Measurements from ENCODE around the gene OGT. TPM values are rescaled to one million over a fixed set of nuclear protein-coding genes. Genes with fewer than 3 reads are reported as not detected.
"Not testable (repeated sequence)": the region's sequence is repeated elsewhere in the genome, so short reads cannot be mapped to it uniquely, and the experiment has no call there.

Gene OGT
- total and polyA plus RNA-seq, 3 donors from 2014 or later: 48.0 to 154 (median 113) TPM

DNA sequence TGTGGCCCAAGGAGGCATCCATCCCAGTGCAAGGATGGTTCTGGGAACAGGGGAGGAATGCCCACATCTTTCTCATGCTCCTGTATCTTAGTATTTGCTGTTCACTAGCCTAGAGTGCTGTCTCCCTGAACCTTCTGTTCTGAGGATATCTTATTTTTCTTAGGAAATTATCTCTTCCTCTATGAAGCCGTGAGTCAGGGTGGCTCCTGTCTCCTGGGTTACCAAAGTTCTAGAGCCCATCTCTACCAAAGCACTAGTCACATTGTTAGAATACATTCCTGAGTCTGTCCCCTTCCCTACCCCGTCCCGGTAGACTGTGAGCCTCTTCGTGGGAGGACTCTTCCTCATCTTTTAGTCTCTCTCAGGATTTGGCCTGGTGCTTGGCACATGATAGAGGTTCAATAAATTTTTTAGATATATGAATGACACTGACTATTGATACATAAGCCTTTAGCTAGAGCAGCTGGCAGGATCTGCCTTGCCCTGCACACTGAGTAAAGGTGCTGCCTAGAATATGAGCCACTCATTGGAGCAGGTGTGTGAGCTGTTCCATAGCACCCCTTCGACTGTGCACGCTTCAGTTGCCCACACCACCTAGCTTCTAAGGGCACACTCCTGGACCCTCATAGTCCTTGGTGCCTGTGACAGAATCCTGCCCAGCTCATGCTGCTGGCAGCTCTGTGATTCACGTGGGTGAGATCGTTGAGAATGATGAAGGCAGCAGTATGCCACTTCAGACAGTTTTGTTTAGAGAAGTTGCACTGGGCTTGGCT lies 72.1 kb downstream of the OGT start:
- no peaks in the 10 kb centered on the region for H3K4me1 ChIP-seq
- H3K4me3 ChIP-seq: no peak overlapping the region
- 78 to 80% methylated on average over 1 to 8 of the region's 8 CpGs for WGBS, 2 donors
- TF ChIP-seq, protein P1, sequence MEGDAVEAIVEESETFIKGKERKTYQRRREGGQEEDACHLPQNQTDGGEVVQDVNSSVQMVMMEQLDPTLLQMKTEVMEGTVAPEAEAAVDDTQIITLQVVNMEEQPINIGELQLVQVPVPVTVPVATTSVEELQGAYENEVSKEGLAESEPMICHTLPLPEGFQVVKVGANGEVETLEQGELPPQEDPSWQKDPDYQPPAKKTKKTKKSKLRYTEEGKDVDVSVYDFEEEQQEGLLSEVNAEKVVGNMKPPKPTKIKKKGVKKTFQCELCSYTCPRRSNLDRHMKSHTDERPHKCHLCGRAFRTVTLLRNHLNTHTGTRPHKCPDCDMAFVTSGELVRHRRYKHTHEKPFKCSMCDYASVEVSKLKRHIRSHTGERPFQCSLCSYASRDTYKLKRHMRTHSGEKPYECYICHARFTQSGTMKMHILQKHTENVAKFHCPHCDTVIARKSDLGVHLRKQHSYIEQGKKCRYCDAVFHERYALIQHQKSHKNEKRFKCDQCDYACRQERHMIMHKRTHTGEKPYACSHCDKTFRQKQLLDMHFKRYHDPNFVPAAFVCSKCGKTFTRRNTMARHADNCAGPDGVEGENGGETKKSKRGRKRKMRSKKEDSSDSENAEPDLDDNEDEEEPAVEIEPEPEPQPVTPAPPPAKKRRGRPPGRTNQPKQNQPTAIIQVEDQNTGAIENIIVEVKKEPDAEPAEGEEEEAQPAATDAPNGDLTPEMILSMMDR (IDR thresholded peaks at IDR 0.05): no peak
- TF ChIP-seq POLR2A (IDR thresholded peaks at IDR 0.05): no peak
- no peaks in the 10 kb centered on the region for H3K27me3 ChIP-seq
- intact Hi-C loops (cut with DNase I; ENCODE audit: low total_unique reads): no loop called here
- H3K27ac ChIP-seq: no peak overlapping the region
- H3K36me3 ChIP-seq (ENCODE audit: low read depth, missing control alignments): no peaks in the 10 kb centered on the region
- DNase-seq: no peak
- H3K9me3 ChIP-seq: no peaks in the 10 kb centered on the region

DNA sequence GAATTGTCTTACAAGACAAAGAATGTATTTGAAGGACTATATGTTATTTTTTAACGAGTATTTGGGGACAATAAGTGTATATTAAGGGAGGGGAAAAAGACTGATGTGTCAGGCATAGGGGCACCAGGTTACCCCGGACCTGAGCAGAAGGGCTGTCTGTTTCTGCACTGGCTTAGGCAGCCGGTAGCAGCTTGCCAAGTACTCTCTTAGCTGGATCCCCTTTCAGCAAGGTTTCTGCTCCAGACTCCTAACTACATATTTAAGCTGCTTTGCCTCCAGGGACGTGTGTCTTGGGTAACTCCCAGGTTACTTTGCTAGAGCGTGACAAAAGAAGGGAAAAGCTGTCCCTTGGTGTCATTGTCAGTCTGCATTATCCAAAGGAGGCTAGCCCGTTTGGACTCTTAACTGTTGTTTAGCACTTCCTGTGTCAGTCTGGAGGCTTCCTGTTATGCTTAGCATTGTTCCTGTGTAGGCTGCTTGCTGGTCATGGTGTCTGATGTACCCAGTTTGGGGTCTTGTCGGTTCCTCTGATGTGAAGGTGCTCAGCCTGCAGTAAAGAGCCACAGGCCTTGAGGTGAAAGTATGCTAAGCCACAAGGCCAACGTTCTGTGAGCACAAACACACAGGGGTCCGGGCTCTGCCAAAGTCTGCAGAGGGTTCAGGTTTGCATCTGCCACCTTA lies 73.8 kb downstream of the OGT start:
- Histone ChIP-seq H3K4me1 (no peaks in the 10 kb centered on the region), H3K36me3 (ENCODE audit: low read depth, missing control alignments) (no peaks in the 10 kb centered on the region), H3K4me3 (no peak overlapping the region), H3K27ac (no peak overlapping the region), H3K27me3 (no peaks in the 10 kb centered on the region), H3K9me3 (no peaks in the 10 kb centered on the region)
- no peak for TF ChIP-seq POLR2A (IDR thresholded peaks at IDR 0.05)
- intact Hi-C loops (cut with DNase I; ENCODE audit: low total_unique reads): no loop called here
- no peak for DNase-seq
- WGBS, 2 donors: 75% methylated on average over 6 to 9 of the region's 9 CpGs

DNA sequence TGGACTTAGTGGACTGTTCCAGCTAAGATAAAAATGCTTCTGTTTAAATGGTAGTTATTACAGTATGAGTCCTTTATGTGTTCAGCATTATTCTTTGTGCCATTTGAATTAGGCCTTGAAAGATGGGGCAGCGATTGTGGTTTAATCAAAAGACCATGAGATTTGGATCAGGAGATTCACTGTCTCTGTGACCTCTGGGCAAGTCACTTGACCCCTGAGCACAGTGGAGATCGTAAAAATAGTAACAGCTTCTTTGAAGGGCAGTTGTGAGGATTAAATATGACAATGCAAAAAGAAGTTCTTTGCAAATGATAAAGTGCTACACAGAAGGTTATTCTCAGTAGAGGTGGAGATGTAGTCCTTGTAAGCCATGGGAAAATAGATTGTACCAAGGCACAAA lies 74.6 kb downstream of the OGT start:
- DNase-seq: no peak
- TF ChIP-seq, protein P1 (IDR thresholded peaks at IDR 0.05): no peak
- no peak for TF ChIP-seq POLR2A (IDR thresholded peaks at IDR 0.05)
- Histone ChIP-seq H3K4me3 (no peak overlapping the region), H3K27ac (no peak overlapping the region), H3K9me3 (no peaks in the 10 kb centered on the region), H3K27me3 (no peaks in the 10 kb centered on the region), H3K36me3 (ENCODE audit: low read depth, missing control alignments) (no peaks in the 10 kb centered on the region), H3K4me1 (no peaks in the 10 kb centered on the region)
- WGBS, 2 donors: 40 to 64% methylated on average over 2 of the region's 2 CpGs
- intact Hi-C loops (cut with DNase I; ENCODE audit: low total_unique reads): no loop called here

DNA sequence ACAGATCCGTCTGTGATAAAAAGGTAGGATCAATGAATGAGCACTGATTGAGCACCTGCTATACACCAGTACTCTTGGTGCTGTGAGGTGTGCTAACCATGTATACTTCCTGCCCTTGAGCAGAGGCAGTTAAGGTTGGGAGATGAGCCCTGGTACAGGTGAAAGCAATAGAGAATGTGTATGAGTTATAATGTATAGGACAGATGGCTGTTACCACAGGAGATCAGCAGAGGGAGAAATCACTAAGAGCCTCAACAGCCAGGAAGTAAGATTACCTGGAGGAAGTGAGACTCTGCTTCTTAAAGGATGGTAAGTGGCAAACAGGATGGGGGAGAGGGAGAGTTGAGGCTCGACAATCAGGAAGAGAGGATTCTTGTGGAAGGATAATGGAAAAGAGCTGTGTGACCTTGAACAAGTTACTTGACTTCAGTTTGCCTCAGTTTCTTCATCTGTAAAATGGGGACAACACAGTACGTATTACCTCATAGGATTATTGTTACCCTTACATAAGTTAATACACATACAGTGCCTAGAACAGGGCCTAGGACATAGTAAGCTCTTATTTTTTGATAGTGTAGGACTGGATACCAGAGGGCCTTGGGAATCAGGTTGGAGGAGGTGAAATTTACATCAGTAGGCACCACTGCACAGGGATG lies 76.3 kb downstream of the OGT start:
- Histone ChIP-seq H3K9me3 (no peaks in the 10 kb centered on the region), H3K4me1 (no peaks in the 10 kb centered on the region), H3K36me3 (ENCODE audit: low read depth, missing control alignments) (no peaks in the 10 kb centered on the region), H3K4me3 (no peak overlapping the region), H3K27me3 (no peaks in the 10 kb centered on the region), H3K27ac (no peak overlapping the region)
- no peak for DNase-seq
- 82 to 96% methylated on average over 3 of the region's 3 CpGs for WGBS, 2 donors
- TF ChIP-seq POLR2A (IDR thresholded peaks at IDR 0.05): no peak
- TF ChIP-seq, protein P1 (IDR thresholded peaks at IDR 0.05): no peak
- intact Hi-C loops (cut with DNase I; ENCODE audit: low total_unique reads): no loop called here

DNA sequence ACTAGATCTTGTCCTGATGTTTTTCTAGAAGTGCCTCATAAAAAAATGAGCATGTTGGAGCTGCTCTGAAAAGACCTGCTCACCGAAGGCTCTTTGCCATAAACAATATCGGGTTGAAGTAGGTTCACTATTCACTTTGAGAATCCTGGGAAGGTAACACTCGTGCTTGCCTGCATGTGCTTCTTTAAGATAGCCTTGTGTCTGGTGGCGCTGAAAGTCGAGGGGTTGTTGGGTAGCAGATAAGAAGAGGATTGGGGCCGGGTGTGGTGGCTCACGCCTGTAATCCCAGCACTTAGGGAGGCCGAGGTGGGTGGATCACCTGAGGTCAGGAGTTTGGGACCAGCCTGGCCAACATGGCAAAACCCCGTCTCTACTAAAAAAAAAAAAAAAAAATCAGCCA lies 78.8 kb downstream of the OGT start:
- intact Hi-C loops (cut with DNase I; ENCODE audit: low total_unique reads): not testable (repeated sequence)
- WGBS, 2 donors: 94 to 97% methylated on average over 8 to 9 of the region's 9 CpGs

More for the DNA sequence above, 78.8 kb downstream of the OGT start:
- DNase-seq; H3K4me3 ChIP-seq; H3K27me3 ChIP-seq; H3K4me1 ChIP-seq; H3K9me3 ChIP-seq; H3K36me3 ChIP-seq (ENCODE audit: low read depth, missing control alignments); H3K27ac ChIP-seq: not testable (repeated sequence)
